Measurements from ENCODE around the gene IQSEC2.

Gene IQSEC2

DNA sequence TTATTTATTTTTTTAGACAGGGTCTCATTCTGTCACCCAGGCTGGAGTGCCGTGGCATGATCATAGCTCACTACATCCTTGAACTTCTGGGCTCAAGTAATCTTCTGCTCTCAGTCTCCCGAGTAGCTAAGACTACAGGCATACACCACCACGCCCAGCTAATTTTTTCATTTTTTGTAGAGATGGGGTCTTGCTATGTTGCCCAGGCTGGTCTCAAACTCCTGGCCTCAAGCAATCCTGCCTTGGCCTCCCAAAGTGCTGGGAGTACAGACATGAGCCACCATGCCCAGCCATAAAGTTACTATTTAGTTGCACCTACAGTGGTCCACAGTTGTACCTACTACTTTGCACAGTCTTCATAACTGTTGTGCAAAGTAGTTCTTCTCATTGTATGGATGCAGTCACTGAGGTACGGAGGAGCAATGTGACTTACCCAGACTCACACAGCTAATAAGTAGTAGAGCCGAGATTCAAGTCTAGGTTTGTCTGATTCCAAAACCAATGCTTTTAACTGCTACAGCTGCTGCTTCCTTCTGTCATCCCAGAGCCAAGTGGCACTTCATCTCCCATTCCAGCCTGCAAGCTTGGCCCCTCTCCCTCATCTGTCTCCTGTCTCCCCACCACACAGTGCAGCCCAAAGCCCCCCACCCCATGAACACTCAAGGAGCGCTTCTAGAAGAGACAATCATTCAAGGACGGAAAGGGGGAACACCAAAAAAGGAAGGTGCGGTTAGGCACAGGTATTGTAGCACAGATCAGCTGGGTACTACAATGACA, 24.0 kb upstream of the IQSEC2 start:
- no peak for DNase-seq (ENCODE audit: low spot score)

DNA sequence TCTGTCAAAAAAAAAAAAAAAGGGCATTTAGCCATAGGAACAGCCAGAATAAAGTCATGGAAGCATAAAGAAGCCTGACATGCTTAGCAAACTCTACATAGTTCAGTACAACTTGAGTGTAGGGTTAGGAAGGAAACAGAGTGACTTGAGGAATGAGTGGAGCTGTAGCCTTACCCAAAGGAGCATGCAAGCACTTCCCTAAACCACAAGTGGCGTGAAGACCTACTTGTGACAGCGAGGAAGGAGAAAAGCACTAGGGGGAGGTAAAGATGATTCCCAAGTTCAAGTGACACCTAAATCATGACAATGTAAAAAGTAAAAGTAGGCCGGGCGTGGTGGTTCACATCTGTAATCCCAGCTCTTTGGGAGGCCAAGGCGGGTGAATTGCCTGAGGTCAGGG, 21.8 kb upstream of the IQSEC2 start:
- DNase-seq (ENCODE audit: low spot score), result no peak

DNA sequence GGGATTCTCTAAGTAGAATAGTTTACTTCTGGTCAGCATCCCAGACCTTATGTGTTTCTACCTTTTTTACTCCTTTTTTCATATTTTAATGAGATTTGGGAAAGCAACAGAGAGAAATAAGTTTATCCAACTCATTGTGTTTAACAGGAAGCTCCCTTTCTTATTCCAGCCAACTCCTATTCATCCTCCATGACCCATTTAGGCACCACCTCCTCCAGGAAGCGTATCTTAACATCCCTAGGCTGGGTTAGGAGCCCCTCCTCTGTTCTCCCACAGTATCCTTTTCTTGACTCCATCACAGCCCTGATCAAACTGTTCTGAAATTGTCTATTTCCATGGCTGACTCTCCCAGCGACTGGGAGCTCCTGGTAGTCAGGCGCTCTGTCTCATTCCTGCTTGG, 18.8 kb upstream of the IQSEC2 start:
- no peak for DNase-seq (ENCODE audit: low spot score)

DNA sequence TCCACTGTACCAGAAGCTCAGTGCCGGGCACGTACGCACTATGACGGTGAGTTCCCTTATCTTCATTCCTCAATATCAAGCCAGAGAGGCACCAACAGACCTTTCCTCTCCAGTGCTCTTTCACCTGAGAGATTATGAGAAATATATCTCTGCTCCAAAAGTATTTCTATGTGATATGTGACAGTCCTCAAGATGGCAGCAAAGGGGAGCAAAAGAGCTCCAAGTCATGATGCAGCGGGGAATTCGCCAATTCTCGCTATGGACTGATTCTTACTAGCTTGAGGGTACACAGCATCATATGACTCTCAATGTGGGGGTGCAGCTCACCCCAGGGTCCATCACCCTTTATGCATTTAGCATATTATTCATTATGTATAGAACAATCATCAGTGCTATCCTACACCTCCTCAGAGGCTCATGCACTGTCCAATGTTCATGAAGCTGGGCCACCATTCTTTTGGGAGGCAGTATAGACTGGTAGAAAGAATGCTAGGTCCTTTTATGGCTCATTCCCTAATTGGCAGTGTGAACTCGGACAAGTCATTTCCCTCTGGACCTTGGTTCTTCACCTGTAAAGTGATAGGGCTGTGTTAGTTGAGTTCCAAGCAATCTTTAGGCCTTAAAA, 12.8 kb upstream of the IQSEC2 start:
- peak; percentile 6 for DNase-seq (ENCODE audit: low spot score)

DNA sequence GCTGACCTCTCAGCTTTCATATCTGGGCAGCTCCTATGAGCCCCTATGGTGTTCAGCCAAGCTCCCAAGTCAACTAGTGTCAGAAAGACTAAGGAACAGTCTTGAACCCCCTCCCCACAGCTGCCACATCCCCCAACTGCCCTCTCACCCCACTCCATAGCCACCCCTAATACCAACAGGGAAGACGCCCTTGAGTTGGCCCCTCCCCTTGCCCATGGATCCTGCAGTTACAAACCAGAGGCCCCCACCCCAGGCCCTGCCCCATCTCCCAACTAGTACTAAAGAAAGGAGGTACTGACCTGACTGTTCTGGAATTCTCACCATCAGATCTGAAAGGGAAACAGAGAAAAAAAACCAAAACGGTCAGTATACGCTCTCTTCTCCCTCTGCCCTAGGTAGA, 10.2 kb upstream of the IQSEC2 start:
- DNase-seq (ENCODE audit: low spot score), result no peak

DNA sequence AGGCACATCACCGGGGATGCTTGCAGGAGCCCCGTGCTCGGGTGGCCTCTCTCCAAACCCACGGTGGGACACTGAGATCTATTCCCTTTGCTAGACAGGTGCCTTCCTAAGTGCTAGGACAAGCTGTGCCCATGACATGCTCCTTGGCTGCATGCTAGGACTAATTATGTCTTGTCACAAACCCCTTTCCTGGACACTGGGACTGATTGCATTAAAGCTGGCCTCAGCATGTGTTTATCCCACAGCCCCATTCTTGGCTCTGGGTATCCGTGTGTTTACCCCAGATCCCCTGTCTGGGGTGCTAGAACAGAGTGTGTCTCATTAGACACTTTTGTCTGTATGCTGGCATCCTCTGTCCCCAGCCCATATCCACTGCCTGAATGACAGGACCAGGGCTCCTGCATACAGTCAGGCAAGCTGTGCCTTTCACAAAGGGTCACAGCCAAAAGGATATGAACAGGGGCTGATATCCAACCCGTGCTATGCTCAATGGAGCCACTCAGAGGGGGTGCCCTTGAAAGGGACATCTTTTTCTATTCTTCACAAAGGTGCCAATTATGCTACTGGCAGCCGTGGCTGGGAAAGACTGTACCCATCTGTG, 9.2 kb upstream of the IQSEC2 start:
- DNase-seq (ENCODE audit: low spot score), result no peak

DNA sequence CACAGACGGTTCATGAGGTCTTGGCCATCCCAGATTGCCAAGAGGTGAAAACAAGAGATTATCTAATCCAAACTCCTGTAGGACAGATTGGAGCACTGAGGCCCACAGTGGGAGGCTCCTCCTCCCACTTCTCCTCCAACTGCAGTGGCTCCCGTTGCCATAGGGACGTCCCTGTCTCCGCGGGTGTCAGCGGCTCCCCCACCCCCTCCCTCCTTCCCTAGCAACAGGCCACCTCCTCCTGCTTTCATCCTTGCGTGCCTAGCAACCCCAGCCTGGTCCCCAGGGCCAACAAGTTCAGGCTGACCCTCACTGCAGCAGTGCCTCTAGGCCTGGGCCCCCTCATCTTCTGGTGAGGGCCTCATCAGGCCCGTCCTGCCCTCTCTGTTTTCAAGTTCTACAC, 6.8 kb upstream of the IQSEC2 start:
- peak; percentile 41 for DNase-seq (ENCODE audit: low spot score)

DNA sequence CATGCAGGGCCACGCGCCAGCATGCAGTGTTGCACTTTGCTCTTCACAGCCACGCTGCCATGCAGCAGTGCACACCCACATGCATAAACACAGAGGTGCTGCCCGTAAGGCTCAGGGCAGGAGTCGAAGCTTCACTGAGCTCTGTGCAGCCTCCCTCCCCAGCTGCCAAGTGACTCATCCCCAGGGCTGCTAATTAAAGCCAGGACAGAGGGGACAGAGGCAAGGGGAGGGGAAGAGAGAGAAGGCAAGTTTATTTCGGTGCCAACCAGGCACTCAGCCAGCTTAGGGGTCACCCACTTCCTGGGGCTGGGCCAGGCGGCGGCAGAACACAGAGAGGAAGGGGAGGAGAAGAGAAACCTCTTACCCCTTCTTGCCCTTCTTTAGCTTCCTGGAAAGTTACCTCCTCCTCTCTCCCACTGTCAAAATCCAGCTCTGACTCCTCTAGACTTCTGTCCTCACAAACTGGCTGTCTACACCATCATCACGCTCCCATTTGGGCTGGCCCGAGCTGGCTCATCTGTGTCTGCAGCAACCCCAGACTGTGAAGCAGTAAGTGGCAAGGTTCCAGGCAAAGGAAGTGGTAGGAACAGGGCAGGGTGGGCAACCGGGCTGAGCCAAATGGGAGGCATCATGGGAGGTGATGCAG, 6.2 kb upstream of the IQSEC2 start:
- DNase-seq (ENCODE audit: low spot score), result peak; percentile 75

DNA sequence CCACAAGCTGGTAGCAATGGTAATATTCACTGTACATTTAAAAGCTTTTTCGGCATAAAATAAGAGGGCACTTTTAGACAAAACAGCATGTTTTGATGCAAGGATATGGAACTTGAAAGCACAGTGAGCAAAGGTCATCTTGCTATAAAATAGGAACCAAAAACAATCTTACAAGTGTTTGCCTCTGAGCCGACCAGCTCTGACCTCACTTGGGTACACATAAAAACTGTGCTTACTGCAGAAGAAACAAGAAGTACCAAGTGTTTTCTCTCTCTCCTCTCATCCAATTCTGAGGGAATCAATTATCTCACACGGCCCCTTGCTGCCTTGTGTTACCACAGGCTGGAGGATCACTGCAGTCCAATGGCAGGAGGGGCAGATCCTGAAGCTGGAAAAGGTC, 4.8 kb upstream of the IQSEC2 start:
- DNase-seq (ENCODE audit: low spot score), result no peak

DNA sequence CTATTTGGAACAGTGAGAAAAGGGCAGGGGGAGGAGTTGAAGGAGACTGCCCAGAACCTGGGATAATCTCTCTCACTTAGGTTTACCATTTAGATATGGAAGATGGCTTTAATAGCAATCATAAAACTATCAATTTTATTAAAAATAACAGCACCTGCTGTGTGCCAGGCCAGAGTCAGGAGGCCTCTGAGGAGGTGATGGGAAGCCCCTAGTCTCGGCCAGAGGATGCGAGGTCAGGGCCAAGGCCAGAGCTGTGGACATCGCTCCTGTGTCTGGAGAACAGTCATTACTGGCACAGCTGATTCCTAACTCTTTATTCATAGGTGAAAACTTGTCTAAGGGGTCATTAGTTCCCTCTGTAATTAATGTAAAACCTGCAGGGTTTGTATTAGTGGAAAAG, 4.2 kb upstream of the IQSEC2 start:
- no peak for DNase-seq (ENCODE audit: low spot score)

DNA sequence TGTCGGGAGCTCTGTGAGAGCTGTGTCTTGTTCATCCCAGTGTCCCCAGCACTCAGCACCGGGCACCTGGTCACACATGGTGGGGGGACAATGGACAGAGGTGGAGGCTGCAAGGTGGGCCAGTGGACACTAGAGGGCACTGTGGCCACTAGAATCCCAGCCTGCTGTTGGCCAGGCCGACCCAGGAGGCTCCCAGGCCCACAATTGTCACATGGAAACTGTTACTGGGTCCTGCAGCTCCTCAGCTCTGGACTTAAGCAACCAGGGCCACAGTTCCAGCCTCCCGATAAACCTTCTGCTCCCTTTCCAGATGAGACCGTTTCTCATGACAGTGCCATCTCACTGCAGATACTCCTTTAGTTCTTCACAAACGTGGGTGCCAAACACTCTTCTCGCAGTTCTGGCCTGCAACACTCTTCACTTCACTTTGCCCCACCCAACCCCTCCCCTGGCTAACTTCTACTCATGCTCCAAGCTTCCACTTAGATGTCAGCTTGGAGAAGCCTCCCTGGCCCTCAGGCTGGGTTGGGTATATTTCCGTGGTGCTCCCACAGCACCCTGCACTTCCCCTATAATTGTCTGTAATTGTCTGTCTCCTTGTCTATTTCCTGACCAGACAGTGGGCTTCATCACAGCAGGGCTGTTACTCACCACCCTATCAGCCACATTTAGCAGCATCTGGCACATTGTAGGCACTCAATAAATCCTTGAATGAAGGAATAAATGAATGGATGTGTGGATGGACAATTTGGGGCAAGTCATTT, 3.5 kb upstream of the IQSEC2 start:
- DNase-seq (ENCODE audit: low spot score), result peak; percentile 34

DNA sequence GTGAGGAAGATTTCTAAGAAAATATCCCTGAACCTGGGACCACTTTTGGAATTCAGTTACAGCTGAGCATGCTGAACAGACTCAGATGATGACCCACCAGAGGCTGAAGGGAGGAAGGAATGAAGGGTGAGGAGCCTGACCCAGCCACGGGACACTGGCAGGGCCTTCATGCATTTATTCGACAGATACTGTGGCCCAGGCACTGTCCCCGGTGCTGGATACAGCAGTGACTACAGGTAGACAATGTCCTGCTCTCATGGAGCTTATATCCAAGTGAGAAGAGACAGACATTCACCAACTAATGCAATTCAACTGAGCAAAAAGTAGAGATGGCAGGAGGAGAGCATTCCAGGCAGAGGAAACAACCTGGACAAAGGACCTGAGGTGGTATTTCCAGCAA, 2.2 kb upstream of the IQSEC2 start:
- no peak for DNase-seq (ENCODE audit: low spot score)

DNA sequence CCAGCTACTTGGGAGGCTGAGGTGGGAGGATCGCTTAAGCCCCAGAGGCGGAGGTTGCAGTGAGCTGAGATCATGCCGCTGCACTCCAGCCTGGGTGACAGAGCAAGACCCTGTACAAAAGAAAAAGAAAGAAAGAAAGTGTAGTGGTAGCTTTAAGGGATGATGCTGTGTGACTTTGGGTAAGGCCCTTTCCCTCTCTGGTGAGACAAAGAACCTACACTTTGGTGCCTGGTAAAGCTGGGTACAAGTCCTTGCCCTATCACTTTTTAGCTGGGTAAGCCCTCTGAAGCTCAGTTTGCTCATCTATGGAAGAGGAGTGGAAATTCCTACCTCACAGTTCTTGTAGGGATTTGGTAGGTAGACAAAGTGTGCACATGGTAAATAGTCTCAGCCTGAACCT, 1.7 kb upstream of the IQSEC2 start:
- no peak for DNase-seq (ENCODE audit: low spot score)

DNA sequence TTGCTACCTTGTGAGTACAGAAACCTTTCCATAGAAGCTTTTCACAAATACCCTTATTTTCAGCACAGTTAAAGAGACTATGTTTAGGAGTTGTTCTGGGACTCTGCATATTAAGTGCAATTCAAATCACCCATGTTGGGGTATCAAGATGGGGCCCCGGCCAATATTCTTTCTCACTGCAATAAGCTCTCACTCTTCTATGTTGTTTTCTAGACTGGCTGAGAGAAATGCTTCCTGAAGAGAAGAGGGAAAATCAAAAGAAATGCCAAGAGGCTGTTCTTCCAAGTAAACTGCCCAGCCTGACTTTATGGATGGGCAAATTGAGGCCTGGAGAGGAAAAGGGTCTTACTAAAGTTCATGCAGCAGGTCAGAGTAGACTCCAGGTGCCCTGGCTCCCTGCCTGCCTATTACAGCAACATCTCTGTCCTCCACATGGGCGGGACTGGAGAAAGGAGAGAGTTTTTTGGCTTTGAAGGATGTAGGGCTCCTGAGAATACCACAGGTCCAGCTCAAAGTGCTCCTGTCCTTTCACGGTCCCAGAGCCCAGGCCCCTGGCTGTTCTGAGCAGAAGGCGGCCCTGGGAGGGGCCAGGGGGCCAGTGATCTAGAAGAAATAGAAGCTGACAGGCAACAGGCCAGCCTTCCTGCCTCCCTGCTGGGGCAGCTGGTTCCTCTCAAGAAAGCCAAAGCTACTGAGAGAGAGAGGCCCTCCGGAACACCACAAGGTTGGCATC, 745 bp upstream of the IQSEC2 start:
- no peak for DNase-seq (ENCODE audit: low spot score)

DNA sequence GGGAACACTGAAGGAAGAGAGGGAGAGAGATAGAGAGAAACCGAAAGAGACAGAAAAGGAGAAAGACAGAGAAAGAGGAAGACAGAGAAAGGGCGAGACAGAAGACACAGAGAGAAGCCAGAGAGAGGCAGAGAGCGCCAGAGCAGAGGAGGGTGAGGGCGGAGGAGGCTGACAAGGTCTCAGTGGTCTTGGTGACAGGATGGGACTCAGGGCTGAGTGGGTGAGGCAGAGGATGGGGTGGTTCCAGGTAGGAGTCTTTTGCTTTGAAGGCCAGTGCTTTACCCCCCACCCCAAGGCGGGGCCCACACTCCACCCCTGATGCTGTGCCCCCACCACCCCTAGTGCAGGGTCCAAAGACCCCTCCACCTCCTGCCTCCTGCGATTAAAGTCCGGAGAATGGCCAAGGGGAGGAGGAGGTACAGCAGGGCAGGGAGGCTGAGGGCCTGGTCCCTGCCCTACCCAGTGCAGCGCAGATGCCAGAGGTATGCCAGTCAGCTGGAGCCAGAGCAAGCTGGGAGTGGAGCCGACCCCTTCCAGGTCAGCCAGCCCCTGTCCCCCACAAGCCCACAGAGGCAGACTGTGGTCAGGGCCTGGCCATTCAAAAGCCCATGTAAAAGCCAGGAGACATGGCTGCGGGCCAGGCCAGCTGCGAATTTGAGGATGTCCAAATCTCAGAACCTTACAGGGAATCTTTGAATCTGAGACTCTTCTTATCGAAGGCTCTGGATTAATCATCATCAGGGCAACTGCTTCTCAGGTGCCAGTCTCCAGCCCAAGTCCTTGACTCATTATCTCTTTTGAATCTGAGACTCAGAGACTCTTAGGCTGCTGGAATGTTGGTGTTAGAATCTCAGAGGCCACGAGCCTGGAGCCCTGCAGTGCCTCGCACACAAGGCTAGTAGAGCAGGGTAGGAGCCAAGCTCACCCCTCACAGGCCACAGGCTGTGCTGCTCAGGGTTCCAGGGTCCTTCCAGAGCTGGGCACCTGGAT, 758 bp downstream of the IQSEC2 start:
- no peak for DNase-seq (ENCODE audit: low spot score)

DNA sequence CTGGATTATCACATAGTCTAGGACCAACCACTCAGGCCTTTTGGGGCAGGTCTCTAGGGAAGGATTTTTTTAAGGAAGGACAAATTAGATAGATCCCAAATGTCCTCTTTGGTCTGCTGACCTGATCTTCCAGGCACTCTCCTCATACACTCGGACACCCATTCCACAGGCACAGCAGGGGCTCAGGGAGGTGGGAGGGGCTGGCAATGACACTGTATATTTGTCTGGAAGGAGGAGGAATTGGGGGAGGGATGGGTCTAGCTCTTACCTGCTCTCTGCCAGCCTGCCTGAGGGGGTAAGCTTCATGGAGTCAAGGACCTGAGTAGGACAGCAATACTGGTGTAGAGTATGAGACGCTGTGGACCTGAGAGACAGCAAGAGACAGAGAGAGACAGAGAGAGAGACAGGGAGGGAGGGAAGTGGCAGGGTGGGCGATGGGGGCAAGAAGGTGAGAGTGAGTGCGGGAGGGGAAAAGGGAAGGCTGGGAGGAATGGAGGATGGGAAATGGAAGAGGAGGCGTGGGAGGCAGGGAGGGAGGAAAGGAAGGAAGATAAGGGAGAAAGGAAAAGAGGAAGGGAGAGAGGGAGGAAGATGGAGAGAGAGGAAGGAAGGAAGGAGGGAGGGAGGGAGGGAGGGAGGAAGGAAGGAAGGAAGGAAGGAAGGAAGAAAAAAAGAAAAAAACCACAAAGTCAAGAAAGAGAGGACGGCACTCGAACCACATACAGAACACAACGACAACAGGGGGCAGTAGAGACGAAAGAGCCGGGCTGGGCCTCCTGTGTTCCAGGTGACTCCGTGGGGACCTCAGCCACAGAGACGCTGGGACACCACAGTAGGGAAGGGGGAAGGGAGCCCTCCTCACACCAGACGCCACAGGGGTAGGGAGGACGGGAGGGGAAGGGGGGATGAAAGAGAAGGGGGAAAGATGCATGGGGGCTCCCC, 1.8 kb downstream of the IQSEC2 start:
- no peak for DNase-seq (ENCODE audit: low spot score)

DNA sequence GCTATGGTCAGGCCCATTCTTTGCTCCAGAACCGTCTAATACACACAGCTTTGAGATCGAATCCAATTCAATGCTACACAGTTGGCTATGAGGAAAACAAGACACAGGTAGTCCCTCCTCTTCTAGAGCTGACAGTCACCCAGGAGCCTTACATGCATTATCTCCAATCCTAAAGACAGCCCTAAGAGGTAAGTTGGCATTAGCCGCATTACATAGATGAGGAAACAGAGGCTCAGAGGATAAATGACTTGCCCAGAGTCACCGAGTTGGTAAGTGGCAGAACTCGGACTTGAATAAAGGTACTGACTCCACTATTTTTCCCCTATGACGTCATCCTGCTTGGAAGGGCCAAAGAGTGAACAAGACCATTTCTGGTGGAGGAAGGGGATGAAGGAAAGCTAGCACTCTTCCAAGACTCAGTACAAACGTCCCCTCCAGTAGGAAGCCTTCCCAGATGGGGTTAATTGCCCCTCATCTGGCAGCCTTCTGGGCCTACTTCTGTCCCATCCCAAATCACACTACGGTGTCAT, 8.5 kb downstream of the IQSEC2 start:
- no peak for DNase-seq (ENCODE audit: low spot score)

DNA sequence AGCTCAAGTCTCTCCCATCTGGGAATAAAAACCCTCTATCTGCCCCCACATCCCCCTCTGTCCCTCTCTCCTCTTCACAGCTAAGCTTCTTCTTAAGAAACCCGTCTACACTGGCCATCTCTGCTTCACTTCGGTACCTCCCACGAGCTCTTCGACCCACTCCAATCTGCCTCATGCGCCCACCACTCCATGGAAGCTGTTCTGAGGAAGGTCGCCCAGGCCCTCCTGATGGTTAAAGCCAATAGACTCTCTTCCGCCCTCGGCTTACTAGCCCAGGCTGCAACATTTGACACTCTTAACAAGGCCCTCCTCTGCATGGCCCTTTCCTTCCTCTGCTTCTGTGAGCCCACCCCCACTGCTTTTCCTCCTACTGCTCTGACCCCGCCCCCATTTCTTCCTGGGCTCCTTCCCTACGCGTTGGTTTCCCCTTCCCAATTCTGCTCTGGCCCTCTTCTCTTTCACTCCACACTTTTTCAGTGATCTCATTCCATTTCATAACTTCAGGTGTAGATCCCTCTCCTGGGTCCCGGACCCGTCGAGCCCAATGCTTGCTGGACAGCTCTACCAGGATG, 11.8 kb downstream of the IQSEC2 start:
- DNase-seq (ENCODE audit: low spot score), result no peak

DNA sequence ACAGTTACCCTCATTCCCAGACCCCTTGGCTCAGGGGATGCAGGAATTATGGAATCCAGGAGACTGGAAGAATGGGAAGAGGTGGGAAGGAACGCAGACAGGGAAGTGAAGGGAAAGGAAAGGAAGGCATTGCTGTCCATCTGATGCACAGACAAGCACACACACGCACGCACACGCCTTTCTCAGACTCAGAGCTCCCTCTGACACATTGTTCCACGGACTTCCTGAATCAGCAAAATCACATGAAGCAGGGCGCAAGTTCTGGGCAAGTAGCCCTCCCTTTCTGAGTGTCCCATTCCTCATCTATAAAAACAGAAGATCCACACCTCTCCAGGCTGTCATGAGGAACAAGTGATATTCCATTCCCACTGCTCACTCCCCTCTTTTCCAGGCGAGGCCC, 13.2 kb downstream of the IQSEC2 start:
- DNase-seq (ENCODE audit: low spot score), result no peak
